ENCODE measurements around the gene CDK17.

The CDK17 gene

GRCh38 chr12:96271469-96272199 is 128.6 kb downstream of the CDK17 start:
- ATAC-seq: no peak
- TF ChIP-seq RARB (CRISPR knock-in tag; IDR thresholded peaks at IDR 0.05) (no peak), GLIS3 (CRISPR knock-in tag; IDR thresholded peaks at IDR 0.05) (no peak), ARNTL (CRISPR knock-in tag; IDR thresholded peaks at IDR 0.05; ENCODE audit: borderline replicate concordance, low read depth) (no peak), ESRRG (CRISPR knock-in tag; IDR thresholded peaks at IDR 0.05) (no peak), ZNF8 (CRISPR knock-in tag; IDR thresholded peaks at IDR 0.05) (no peak), TCF4 (CRISPR knock-in tag; IDR thresholded peaks at IDR 0.05; ENCODE audit: borderline replicate concordance) (no peak), CREB5 (CRISPR knock-in tag; IDR thresholded peaks at IDR 0.05; ENCODE audit: low read depth) (no peak), CSDC2 (CRISPR knock-in tag; IDR thresholded peaks at IDR 0.05) (no peak), SNAI2 (CRISPR knock-in tag; IDR thresholded peaks at IDR 0.05) (no peak), ISL1 (CRISPR knock-in tag; IDR thresholded peaks at IDR 0.05) (no peak), ZFP3 (CRISPR knock-in tag; IDR thresholded peaks at IDR 0.05) (no peak), ZNF70 (CRISPR knock-in tag; IDR thresholded peaks at IDR 0.05) (no peak), PPARA (CRISPR knock-in tag; IDR thresholded peaks at IDR 0.05; ENCODE audit: borderline replicate concordance) (no peak), ZNF565 (CRISPR knock-in tag; conservative IDR thresholded peaks at IDR 0.05; ENCODE audit: low read depth) (no peak)
- TF ChIP-seq, protein P1, sequence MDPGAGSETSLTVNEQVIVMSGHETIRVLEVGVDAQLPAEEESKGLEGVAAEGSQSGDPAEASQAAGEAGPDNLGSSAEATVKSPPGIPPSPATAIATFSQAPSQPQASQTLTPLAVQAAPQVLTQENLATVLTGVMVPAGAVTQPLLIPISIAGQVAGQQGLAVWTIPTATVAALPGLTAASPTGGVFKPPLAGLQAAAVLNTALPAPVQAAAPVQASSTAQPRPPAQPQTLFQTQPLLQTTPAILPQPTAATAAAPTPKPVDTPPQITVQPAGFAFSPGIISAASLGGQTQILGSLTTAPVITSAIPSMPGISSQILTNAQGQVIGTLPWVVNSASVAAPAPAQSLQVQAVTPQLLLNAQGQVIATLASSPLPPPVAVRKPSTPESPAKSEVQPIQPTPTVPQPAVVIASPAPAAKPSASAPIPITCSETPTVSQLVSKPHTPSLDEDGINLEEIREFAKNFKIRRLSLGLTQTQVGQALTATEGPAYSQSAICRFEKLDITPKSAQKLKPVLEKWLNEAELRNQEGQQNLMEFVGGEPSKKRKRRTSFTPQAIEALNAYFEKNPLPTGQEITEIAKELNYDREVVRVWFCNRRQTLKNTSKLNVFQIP (CRISPR knock-in tag; IDR thresholded peaks at IDR 0.05; ENCODE audit: borderline replicate concordance, low read depth): no peak
- TF ChIP-seq, protein P2, sequence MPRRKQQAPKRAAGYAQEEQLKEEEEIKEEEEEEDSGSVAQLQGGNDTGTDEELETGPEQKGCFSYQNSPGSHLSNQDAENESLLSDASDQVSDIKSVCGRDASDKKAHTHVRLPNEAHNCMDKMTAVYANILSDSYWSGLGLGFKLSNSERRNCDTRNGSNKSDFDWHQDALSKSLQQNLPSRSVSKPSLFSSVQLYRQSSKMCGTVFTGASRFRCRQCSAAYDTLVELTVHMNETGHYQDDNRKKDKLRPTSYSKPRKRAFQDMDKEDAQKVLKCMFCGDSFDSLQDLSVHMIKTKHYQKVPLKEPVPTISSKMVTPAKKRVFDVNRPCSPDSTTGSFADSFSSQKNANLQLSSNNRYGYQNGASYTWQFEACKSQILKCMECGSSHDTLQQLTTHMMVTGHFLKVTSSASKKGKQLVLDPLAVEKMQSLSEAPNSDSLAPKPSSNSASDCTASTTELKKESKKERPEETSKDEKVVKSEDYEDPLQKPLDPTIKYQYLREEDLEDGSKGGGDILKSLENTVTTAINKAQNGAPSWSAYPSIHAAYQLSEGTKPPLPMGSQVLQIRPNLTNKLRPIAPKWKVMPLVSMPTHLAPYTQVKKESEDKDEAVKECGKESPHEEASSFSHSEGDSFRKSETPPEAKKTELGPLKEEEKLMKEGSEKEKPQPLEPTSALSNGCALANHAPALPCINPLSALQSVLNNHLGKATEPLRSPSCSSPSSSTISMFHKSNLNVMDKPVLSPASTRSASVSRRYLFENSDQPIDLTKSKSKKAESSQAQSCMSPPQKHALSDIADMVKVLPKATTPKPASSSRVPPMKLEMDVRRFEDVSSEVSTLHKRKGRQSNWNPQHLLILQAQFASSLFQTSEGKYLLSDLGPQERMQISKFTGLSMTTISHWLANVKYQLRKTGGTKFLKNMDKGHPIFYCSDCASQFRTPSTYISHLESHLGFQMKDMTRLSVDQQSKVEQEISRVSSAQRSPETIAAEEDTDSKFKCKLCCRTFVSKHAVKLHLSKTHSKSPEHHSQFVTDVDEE (CRISPR knock-in tag; IDR thresholded peaks at IDR 0.05): no peak

DNA sequence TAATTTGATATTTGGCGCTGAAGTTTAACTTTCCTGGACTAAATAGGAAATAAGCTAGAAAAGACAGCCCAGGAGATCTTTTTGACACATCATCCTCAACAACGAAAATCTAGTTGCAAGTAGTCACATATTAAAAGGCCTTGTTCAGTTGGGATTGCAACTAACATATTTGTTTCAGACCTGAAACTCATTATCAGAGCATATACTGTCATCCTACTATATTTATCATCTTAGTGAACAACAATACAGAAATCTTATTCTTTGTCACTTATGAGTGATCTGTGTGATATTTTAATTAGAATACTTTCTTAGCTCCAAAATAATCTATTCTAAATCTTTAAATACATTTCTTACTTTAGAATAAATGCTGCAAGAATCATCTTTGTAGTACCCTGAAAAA is 134.0 kb downstream of the CDK17 start:
- no peak for ATAC-seq
- TF ChIP-seq RARB (CRISPR knock-in tag; IDR thresholded peaks at IDR 0.05) (no peak), ARNTL (CRISPR knock-in tag; IDR thresholded peaks at IDR 0.05; ENCODE audit: borderline replicate concordance, low read depth) (no peak), BACH2 (CRISPR knock-in tag; IDR thresholded peaks at IDR 0.05; ENCODE audit: borderline replicate concordance) (no peak), ZNF8 (CRISPR knock-in tag; IDR thresholded peaks at IDR 0.05) (no peak), ZNF70 (CRISPR knock-in tag; IDR thresholded peaks at IDR 0.05) (no peak), ESRRG (CRISPR knock-in tag; IDR thresholded peaks at IDR 0.05) (no peak), TOX (CRISPR knock-in tag; IDR thresholded peaks at IDR 0.05; ENCODE audit: borderline replicate concordance) (no peak), CREB5 (CRISPR knock-in tag; IDR thresholded peaks at IDR 0.05; ENCODE audit: low read depth) (no peak), ZNF565 (CRISPR knock-in tag; conservative IDR thresholded peaks at IDR 0.05; ENCODE audit: low read depth) (no peak), SNAI2 (CRISPR knock-in tag; IDR thresholded peaks at IDR 0.05) (no peak), ZFP30 (CRISPR knock-in tag; IDR thresholded peaks at IDR 0.05) (no peak), GLIS3 (CRISPR knock-in tag; IDR thresholded peaks at IDR 0.05) (no peak), ZFP3 (CRISPR knock-in tag; IDR thresholded peaks at IDR 0.05) (no peak), TCF4 (CRISPR knock-in tag; IDR thresholded peaks at IDR 0.05; ENCODE audit: borderline replicate concordance) (no peak), PATZ1 (CRISPR knock-in tag; IDR thresholded peaks at IDR 0.05; ENCODE audit: borderline replicate concordance) (no peak), ISL1 (CRISPR knock-in tag; IDR thresholded peaks at IDR 0.05) (no peak)
- TF ChIP-seq, protein P1 (CRISPR knock-in tag; IDR thresholded peaks at IDR 0.05; ENCODE audit: borderline replicate concordance, low read depth): no peak
- TF ChIP-seq, protein P2 (CRISPR knock-in tag; IDR thresholded peaks at IDR 0.05): no peak
